Activated naive CD4-positive, alpha-beta T cell treated with anti-CD3 and anti-CD28 coated beads for 36 hours (primary cell): ENCODE measurements around the gene MPRIP. TPM values are rescaled to one million over a fixed set of nuclear protein-coding genes. Genes with fewer than 3 reads are reported as not detected.
A peak's percentile ranks its signal among the peaks of the same experiment; 100 is the strongest.

ENCODE experiments used
- CTCF ChIA-PET: fragments of 350-600 bp; sonication (Branson Sonifier 250); formaldehyde crosslinking; loops from one replicate; lab custom pipeline; 2021; ENCODE audit warnings: antibody characterized with exemption; lab: Charles Lee
- DNase-seq: peaks from one replicate; pipeline ENCODE4 v3.0.0-alpha.2; 2020
- H3K27ac Mint-ChIP-seq: one replicate; pipeline ENCODE4 v1.8.0; 2021; ENCODE audit warnings: mild to moderate bottlenecking, mixed read lengths
- H3K27me3 Mint-ChIP-seq: one replicate; pipeline ENCODE4 v1.8.0; 2021; ENCODE audit warnings: low read depth, mixed read lengths
- H3K36me3 Mint-ChIP-seq: one replicate; pipeline ENCODE4 v1.8.0; 2021; ENCODE audit warnings: low read depth, mixed read lengths
- H3K4me1 Mint-ChIP-seq: one replicate; pipeline ENCODE4 v1.8.0; 2021; ENCODE audit warnings: low read depth, mixed read lengths
- H3K4me3 Mint-ChIP-seq: one replicate; pipeline ENCODE4 v1.8.0; 2021; ENCODE audit warnings: mild to moderate bottlenecking, moderate library complexity, mixed read lengths
- H3K9me3 Mint-ChIP-seq: one replicate; pipeline ENCODE4 v1.8.0; 2021; ENCODE audit warnings: mixed read lengths
- intact Hi-C: fragments of 100-400 bp; cut with micrococcal nuclease; formaldehyde crosslinking; loops from one replicate; pipeline ENCODE4 v1.15.1; 2023
- total RNA-seq, 2 experiments: library from RNA; stranded (reverse); gene quantifications; one replicate each; pipeline ENCODE4 v1.2.3, GENCODE V29; 2021

Gene MPRIP
- total RNA-seq, 2 experiments from 2014 or later: 125 TPM

DNA sequence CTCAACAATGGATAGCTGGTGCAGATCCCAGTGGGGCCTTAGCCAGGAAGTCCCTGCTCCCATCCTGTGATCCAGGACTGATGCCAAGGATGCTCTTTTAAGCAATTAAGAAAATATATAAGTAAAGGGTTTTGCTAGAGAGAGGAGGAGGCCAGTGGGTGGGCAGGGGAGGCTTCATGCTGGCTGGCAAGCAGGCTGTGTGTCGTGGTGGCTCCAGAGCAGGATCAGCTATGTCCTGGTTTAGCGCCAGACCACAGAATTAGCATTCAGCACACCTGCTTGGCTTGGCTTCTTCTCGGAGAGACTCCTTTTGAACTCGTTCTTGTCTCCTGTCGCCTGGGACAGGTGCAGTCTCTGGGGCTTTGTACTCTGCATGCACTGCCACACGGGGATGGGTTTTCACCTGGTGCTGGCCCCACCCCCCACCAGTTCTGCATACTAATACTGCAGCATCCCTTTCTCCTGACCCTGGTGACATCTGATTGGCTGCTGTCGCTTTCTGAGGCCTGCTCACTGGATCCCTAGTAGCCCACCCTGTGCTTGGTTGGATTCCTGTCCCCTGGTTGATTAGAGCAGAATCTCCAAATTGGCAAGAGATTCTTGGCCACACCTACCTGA is 97.8 kb downstream of the MPRIP start:
- H3K9me3 Mint-ChIP-seq: no peaks in the 10 kb centered on the region
- no peaks in the 10 kb centered on the region for H3K27me3 Mint-ChIP-seq
- no peak overlapping the region for H3K4me3 Mint-ChIP-seq
- peaks cover 10% of the 10 kb centered on the region for H3K36me3 Mint-ChIP-seq
- H3K4me1 Mint-ChIP-seq: peaks cover 6% of the 10 kb centered on the region
- H3K27ac Mint-ChIP-seq: no peak overlapping the region
- intact Hi-C loops: no loop called here
- no peak for DNase-seq
- CTCF ChIA-PET: interaction anchor here (0.8 to 2.8 kb wide), 3 partner anchors 40 to 175 kb away, joined by 4 to 12 read pairs (median 4); no protein-coding TSS in a partner anchor

DNA sequence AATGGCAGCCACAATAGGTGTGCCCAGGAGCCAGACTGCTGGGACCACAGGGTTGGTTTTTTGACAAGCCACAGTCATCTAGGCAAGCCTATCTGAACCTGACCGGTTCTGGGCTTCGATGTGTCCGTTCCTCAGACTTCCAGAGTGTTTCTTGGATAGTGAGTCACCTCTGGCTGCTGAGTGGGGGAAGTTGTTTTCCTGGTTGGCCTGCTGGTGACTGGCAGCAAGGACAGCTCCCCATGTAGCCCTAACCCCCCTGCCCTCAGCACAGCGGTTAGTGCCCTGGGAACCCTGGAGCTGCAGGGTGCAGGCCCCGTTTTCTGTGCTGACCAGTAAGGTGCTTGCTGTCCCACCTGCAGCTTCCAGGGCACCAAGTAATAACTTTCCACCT is 98.3 kb downstream of the MPRIP start:
- no peaks in the 10 kb centered on the region for H3K9me3 Mint-ChIP-seq
- H3K27ac Mint-ChIP-seq: no peak overlapping the region
- no peak overlapping the region for H3K4me3 Mint-ChIP-seq
- peaks cover 6% of the 10 kb centered on the region for H3K4me1 Mint-ChIP-seq
- intact Hi-C loops: no loop called here
- CTCF ChIA-PET: interaction anchor here (0.7 to 2.8 kb wide), 5 partner anchors 39 to 174 kb away, joined by 3 to 12 read pairs (median 4); no protein-coding TSS in a partner anchor
- no peaks in the 10 kb centered on the region for H3K27me3 Mint-ChIP-seq
- peaks cover 11% of the 10 kb centered on the region for H3K36me3 Mint-ChIP-seq
- DNase-seq: no peak

DNA sequence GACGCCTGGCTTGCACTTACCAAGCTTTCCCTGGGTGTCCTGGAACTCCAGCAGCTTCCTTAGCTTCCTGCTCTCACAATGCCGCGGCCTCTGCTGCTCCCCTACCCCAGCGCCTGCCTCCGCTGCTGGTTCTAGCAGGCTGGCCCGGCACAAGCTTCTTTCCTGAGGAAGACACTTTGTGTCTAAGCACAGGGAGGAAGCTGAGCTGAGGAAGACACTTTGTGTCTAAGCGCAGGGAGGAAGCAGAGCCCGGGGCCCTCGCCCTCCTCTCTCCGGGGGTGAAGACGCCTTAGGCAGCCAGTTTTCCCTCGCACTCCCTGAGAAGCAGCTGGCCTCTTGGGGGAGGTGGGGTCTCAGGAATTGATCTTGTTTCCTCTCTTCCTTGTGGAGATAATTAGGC is 99.0 kb downstream of the MPRIP start:
- H3K4me3 Mint-ChIP-seq: no peak overlapping the region
- peaks cover 6% of the 10 kb centered on the region for H3K4me1 Mint-ChIP-seq
- no peak overlapping the region for H3K27ac Mint-ChIP-seq
- CTCF ChIA-PET: interaction anchor here (0.7 to 2.8 kb wide), 11 partner anchors 9 to 174 kb away, joined by 3 to 12 read pairs (median 4); no protein-coding TSS in a partner anchor
- no peaks in the 10 kb centered on the region for H3K27me3 Mint-ChIP-seq
- intact Hi-C loops: no loop called here
- H3K36me3 Mint-ChIP-seq: peaks cover 13% of the 10 kb centered on the region
- no peak for DNase-seq
- no peaks in the 10 kb centered on the region for H3K9me3 Mint-ChIP-seq

- H3K36me3 Mint-ChIP-seq: peaks cover 14% of the 10 kb centered on the region
- no peaks in the 10 kb centered on the region for H3K9me3 Mint-ChIP-seq
- H3K4me3 Mint-ChIP-seq: no peak overlapping the region
- no peak overlapping the region for H3K27ac Mint-ChIP-seq
- H3K27me3 Mint-ChIP-seq: no peaks in the 10 kb centered on the region
- CTCF ChIA-PET: interaction anchor here (0.6 to 2.8 kb wide), 10 partner anchors 8 to 173 kb away, joined by 3 to 12 read pairs (median 4); partner anchors contain the start of gene FLCN
- intact Hi-C loops: loop anchor here (1.0 kb wide), 3 partner anchors 63 to 171 kb away; partner anchors contain the start of gene FLCN
- DNase-seq: peak; percentile 63
- H3K4me1 Mint-ChIP-seq: peaks cover 6% of the 10 kb centered on the region
Observed at GRCh38 chr17:17141860-17142552, 99.7 kb downstream of the MPRIP start.

DNA sequence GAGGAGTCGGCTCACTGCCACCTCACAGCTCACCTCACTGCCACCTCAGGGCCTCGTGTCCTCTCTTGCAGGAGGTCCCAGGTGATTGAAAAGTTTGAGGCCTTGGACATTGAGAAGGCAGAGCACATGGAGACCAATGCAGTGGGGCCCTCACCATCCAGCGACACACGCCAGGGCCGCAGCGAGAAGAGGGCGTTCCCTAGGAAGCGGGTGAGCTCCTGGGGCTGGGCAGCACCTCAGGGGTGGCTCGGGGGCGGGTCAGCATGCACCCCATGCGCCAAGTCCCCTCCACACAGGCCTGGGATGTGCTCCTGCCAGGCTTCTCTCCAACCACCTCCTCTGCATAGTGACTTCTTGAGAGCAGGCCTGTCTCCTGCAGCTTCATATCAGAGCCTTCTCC is 100.3 kb downstream of the MPRIP start:
- no peak overlapping the region for H3K4me3 Mint-ChIP-seq
- H3K27ac Mint-ChIP-seq: no peak overlapping the region

GRCh38 chr17:17143501-17143900 is 101.2 kb downstream of the MPRIP start:
- H3K4me3 Mint-ChIP-seq: no peak overlapping the region
- peaks cover 17% of the 10 kb centered on the region for H3K36me3 Mint-ChIP-seq
- intact Hi-C loops: no loop called here
- CTCF ChIA-PET: interaction anchor here (0.7 kb wide), 1 partner anchor 12 kb away, joined by 3 read pairs; no protein-coding TSS in a partner anchor
- no peaks in the 10 kb centered on the region for H3K27me3 Mint-ChIP-seq
- no peak overlapping the region for H3K27ac Mint-ChIP-seq
- no peaks in the 10 kb centered on the region for H3K9me3 Mint-ChIP-seq
- no peak for DNase-seq
- peaks cover 6% of the 10 kb centered on the region for H3K4me1 Mint-ChIP-seq

More for the DNA sequence above, 100.3 kb downstream of the MPRIP start:
- CTCF ChIA-PET: interaction anchor here (0.6 to 2.8 kb wide), 7 partner anchors 8 to 172 kb away, joined by 3 to 12 read pairs (median 4); partner anchors contain the start of gene FLCN
- intact Hi-C loops: loop anchor here (1.0 kb wide), 3 partner anchors 63 to 171 kb away; partner anchors contain the start of gene FLCN
- no peaks in the 10 kb centered on the region for H3K27me3 Mint-ChIP-seq
- H3K36me3 Mint-ChIP-seq: peaks cover 18% of the 10 kb centered on the region
- H3K4me1 Mint-ChIP-seq: peaks cover 6% of the 10 kb centered on the region
- H3K9me3 Mint-ChIP-seq: no peaks in the 10 kb centered on the region
- DNase-seq: no peak

DNA sequence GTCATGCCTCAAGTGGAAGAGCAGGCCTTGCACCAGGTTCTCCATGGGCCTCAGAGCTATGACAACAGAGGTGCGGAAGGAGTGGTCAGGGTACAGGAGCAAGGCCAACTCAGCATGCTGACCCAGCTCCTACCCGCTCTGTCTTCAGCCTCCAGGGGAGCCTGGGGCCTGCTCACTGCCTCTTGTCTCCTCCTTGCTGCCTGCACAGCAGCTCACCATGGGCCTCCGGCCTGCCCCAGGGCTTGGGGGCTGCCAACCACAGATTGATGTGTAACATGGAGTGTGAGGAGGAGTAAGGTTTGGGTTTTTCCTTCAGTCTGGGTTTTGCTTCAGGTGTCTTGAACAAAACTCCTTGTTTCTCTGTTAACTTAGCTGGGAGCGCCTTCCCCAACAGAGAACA is 101.8 kb downstream of the MPRIP start:
- no peak overlapping the region for H3K27ac Mint-ChIP-seq
- H3K36me3 Mint-ChIP-seq: peaks cover 17% of the 10 kb centered on the region
- intact Hi-C loops: no loop called here
- CTCF ChIA-PET: interaction anchor here (0.6 kb wide), 1 partner anchor 229 kb away, joined by 4 read pairs; no protein-coding TSS in a partner anchor
- H3K9me3 Mint-ChIP-seq: no peaks in the 10 kb centered on the region
- peaks cover 6% of the 10 kb centered on the region for H3K4me1 Mint-ChIP-seq
- H3K27me3 Mint-ChIP-seq: no peaks in the 10 kb centered on the region
- no peak for DNase-seq
- H3K4me3 Mint-ChIP-seq: no peak overlapping the region

GRCh38 chr17:17144916-17145665 is 102.8 kb downstream of the MPRIP start:
- Mint-ChIP-seq H3K36me3 (peaks cover 19% of the 10 kb centered on the region), H3K9me3 (no peaks in the 10 kb centered on the region), H3K27ac (no peak overlapping the region), H3K4me3 (no peak overlapping the region), H3K27me3 (no peaks in the 10 kb centered on the region), H3K4me1 (peaks cover 9% of the 10 kb centered on the region)
- CTCF ChIA-PET: interaction anchor here (1.2 kb wide), 1 partner anchor 56 kb away, joined by 4 read pairs; no protein-coding TSS in a partner anchor
- intact Hi-C loops: no loop called here
- no peak for DNase-seq

GRCh38 chr17:17146786-17147406 is 104.6 kb downstream of the MPRIP start:
- Mint-ChIP-seq H3K27ac (no peak overlapping the region), H3K9me3 (no peaks in the 10 kb centered on the region), H3K4me1 (peaks cover 20% of the 10 kb centered on the region), H3K36me3 (peaks cover 21% of the 10 kb centered on the region), H3K4me3 (no peak overlapping the region), H3K27me3 (no peaks in the 10 kb centered on the region)
- peak; percentile 47 for DNase-seq
- CTCF ChIA-PET: interaction anchor here (0.6 to 1.3 kb wide), 3 partner anchors 12 to 140 kb away, joined by 3 to 5 read pairs (median 3); no protein-coding TSS in a partner anchor
- intact Hi-C loops: loop anchor here (1.0 kb wide), 1 partner anchor 145 kb away; no protein-coding TSS in a partner anchor

GRCh38 chr17:17147821-17148220 is 105.6 kb downstream of the MPRIP start:
- Mint-ChIP-seq H3K4me3 (no peak overlapping the region), H3K27me3 (no peaks in the 10 kb centered on the region), H3K9me3 (no peaks in the 10 kb centered on the region), H3K36me3 (peaks cover 20% of the 10 kb centered on the region), H3K27ac (no peak overlapping the region), H3K4me1 (peaks cover 25% of the 10 kb centered on the region)
- intact Hi-C loops: no loop called here
- DNase-seq: no peak
- CTCF ChIA-PET: no interaction called here
